ENCODE measurements around the gene CERKL.

Gene CERKL

DNA sequence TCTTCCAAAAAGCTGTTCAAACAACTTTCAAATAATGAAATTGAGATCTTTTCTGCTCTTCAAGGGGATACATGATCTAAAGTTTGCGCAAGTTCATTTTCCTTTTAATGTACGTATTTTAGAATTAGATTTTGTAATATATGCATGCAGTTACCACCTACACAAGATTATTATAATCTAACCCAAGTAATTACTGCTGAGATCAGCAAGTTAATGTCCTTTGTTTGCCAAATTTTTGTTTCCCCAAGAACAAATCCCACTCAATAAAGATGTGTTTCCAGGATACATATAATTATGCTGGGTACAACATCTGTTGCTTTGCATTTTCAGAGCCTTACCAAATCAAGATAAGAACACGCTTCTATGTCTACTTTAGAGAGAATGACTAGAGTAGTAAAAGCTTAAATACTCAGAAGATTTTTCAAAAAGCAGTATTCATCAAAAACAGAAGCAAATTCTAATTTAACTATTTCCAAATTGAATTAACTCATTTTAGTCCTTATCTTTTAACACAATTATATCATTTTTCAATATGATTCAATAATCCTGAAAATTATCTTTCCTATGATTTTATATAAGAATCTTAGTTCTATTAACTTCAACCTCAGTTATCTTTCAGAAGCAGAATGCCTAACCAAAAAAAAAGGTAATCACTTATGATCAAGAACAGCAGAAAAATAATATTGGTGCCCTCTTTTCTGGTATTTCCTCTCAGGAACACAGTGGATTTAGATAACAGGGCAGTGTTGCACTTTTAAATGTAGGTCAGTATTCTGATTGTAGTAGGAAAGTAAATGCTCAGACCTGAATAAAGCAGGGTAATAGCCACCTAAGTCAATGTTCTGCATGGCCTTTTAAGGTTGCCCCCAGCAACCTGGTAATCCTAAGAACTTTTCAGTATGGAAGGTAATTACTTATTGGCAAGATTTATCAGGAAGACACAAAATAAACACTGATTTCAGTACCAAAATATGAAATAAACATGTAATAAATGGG lies 28.0 kb downstream of the CERKL start:
- DNase-seq (ENCODE audit: low read depth in 2 of 3, low spot score in 1 of 3), result no peak

DNA sequence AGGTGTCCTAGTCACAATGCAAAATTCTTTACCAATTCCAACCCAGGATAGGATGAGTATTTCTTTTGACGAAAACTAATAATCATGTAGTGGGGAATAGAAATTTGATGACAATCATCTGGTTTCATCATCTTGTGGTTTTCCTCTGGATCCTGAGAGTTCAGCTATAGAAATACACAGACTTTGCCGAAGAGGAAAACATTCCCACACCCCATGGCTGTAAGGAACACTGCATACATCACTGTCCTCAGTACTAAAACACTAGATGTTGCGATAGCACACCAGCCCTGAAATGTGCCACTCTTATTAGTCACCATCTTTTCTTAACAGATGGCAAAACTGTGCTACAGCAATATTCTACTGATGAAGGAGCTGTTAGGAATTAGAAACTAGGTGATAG lies 29.4 kb downstream of the CERKL start:
- no peak for DNase-seq (ENCODE audit: low read depth in 2 of 3, low spot score in 1 of 3)

GRCh38 chr2:181626671-181627070 lies 30.2 kb downstream of the CERKL start:
- no peak for DNase-seq (ENCODE audit: low read depth in 2 of 3, low spot score in 1 of 3)

GRCh38 chr2:181623159-181623558 lies 33.7 kb downstream of the CERKL start:
- DNase-seq (ENCODE audit: low read depth in 2 of 3, low spot score in 1 of 3), result no peak

DNA sequence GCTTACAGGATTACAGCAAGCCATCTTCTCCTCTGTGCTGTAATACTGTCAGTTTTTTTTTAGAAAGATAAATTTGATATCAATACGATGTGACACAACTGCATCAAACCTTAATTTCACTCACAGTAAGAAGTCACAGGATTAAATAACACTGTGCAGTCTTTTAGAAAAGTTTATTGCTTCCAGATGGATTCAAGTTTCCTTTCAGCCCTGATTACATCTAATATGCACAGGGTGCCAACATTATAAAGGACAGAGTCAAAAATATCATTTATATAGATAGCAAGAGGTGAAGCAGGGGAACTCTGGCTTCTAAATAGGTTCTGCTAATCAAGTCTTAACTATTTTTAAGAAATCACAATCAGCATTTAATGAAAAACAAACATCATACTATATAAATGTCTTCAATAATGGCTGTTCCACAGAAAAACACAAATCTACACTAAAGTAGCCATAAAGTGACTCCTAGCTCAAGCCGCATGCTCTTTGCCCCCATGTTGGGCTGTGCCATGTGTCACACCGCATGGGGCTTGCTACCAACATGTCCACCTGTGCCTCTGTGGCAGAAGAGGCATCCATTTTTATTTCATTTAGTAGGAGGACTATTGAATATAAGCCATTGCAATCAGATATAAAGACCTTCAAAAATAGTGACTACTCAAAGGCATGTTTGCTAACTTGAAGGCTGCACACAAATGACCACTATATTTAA lies 35.0 kb downstream of the CERKL start:
- DNase-seq (ENCODE audit: low read depth in 2 of 3, low spot score in 1 of 3), result no peak

DNA sequence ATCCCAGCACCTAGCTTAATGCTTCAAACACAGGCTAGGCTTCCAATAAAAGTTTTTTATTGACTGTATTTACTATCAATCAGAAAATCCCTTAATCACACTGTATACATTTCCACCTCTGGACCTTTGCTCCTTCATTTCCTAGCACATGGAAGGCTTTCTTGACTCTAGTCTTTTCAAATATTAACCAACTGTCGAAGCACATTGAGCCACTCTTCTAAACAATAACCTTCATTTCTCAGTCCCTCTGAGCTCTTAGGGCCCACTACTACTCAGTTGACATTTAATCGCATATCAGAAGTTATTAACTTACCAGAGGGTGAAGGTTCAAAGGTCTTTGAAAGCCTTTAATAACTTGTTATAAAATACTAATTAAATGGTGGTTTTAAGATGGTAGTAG lies 37.4 kb downstream of the CERKL start:
- no peak for DNase-seq (ENCODE audit: low read depth in 2 of 3, low spot score in 1 of 3)

- DNase-seq (ENCODE audit: low read depth in 2 of 3, low spot score in 1 of 3), result no peak
Measured at GRCh38 chr2:181616715-181617114, 40.2 kb downstream of the CERKL start.

DNA sequence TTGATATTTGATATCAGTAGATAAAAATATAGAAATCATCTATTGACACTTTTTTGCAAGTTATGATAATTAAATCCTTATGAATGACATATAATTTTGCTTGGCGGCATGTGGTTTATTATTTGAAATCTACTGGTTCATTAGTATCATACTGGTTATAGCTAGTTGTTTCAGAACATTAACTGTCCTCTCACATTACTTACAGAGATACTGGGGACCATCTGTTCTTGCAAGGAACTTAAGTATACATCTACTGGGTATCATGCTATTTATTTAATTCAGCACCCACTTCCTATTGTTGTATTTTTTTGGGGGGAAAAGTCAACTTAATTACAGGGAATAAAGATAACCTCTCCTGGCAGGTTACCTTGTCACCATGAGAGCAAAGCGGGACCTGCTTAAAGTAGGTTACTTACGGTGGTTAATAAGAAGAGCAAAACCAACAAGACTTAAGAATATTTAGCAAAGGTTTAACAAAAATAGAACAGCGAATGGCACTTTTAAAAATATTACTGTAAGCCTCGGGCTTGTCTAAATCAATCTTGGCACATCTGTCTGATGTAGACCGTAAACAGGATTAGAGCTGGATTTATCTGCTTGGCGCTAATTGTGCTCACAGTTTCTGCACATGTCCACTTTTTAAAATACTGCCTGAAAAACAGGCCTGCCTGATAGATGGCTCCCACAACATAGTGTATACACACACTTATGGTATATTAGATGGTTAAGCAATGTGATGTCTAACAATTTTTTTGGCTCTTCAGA lies 41.8 kb downstream of the CERKL start:
- no peak for DNase-seq (ENCODE audit: low read depth in 2 of 3, low spot score in 1 of 3)

DNA sequence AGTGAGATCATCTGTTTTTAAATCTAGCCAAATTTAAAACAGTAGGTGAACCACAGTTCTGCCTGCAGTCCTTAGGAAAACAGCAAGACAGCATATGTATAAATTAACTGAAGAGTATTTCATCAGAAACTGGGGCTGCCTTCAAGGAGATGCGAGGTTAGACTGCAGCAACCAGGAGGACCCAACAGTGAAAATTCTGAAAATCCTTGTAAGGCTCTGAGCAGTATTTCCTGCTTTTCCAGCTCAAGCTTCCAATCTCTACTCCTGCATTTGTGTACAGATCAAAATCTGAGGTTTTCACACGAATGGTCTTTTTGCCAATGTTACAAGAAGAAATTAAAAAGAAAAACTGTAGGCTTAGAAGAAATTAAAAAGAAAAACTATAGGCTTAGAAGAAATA lies 43.7 kb downstream of the CERKL start:
- no peak for DNase-seq (ENCODE audit: low read depth in 2 of 3, low spot score in 1 of 3)

DNA sequence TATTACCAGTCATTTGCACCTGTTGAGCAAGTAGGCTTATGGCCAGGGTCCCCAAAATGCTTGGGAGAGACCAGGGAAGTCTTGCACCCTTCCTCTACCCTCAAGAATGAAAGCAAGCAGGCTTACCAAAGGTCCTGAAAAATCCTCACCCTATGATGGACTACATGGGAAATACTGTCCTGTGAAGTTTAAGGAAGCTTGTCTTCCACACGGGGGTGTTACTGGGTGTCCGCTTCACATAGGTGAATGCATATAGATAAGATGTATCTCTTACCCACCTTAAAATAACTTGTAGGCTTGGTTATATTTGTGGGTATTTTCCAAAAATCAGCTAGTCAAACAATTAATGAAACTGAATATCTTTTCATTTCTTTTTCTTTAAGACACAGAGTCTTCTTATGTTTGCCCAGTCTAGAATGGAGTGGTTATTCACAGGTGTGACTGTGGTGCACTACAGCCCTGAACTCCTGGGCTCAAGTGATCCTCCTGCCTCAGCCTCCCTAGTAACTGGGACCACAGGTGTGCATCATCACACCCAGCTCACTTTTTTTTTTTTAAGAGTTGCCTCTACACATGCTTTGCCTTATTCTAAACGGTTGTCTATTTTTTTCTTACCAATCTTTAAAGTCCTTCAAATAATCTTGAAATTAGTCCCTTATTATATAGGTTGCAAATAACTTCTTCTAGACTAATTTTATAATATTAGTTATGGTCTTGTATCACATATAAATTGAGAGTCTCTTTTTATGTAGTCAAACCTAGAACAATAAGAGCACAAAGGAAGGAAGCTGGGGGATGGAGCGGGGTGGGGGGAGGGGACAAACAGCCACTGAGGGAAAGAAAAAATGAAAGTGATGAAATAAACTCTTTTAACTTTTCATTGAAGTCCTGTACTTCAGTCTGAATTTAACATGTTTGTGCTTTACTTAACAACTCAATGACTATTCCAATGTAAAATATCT lies 49.0 kb downstream of the CERKL start:
- DNase-seq (ENCODE audit: low read depth in 2 of 3, low spot score in 1 of 3), result no peak

DNA sequence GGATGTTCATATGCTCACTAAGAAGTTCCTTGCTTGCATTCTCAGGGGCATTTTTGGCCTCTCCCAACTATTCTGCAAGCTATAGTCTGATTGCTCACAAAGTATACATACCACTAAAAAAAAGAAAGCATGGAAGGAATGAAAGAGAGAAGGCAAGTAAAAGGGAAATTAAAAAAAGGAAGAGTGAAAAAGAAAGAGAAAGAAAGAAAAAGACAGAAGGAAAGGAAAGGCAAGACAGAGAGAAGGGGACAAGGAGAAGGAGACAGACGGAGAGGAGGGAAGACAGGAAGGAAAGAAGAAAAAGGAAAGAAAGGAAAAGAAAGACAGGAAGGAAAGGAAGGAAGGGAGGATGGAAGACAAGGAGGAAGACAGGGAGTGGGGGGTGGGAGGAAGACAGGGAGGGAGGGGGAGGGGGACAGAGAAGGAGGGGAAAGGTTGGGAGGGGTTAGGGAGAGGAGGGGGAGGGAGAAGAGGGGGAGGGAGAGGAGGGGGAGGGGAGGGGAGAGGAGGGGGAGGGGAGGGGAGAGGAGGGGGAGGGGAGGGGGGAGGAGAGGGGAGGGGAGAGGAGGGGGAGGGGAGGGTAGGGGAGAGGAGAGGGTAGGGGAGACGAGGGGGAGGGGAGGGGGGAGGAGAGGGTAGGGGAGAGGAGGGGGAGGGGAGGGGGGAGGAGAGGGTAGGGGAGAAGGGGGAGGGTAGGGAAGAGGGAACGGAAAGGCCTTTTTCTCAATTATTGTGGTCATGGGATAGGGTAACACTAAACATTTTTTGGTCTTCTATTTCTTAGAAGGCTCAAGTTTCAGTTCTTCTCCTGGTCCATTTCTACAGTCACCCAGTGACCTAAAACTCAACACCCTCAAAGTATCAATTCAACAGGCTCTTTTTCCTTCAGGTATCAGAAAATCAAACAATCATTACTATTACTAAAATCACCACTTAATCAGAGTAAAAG lies 50.7 kb downstream of the CERKL start:
- no peak for DNase-seq (ENCODE audit: low read depth in 2 of 3, low spot score in 1 of 3)

- no peak for DNase-seq (ENCODE audit: low read depth in 2 of 3, low spot score in 1 of 3)
Measured at GRCh38 chr2:181602017-181602416, 54.9 kb downstream of the CERKL start.

DNA sequence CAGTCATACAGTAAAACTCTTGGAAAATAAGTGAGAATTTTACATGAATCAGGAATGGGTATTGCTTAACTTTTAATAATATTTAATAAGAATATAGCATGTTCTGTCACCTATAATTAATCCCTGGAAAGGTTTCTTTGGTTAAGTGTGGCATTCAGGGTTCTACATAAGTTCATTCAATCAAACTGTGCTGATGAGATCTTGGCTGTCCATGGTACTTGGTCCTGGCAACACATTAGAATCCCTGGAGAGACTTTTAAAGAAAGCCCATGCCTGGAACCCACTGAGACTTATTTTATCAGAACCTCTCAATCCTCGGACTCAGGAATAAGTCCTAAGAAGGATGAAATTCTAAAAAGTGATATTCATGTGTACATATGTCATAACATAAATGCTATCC lies 60.3 kb downstream of the CERKL start:
- DNase-seq (ENCODE audit: low read depth in 2 of 3, low spot score in 1 of 3), result no peak

- DNase-seq (ENCODE audit: low read depth in 2 of 3, low spot score in 1 of 3), result no peak
Measured at GRCh38 chr2:181594322-181594721, 62.6 kb downstream of the CERKL start.

GRCh38 chr2:181589779-181590178 lies 67.1 kb downstream of the CERKL start:
- no peak for DNase-seq (ENCODE audit: low read depth in 2 of 3, low spot score in 1 of 3)

DNA sequence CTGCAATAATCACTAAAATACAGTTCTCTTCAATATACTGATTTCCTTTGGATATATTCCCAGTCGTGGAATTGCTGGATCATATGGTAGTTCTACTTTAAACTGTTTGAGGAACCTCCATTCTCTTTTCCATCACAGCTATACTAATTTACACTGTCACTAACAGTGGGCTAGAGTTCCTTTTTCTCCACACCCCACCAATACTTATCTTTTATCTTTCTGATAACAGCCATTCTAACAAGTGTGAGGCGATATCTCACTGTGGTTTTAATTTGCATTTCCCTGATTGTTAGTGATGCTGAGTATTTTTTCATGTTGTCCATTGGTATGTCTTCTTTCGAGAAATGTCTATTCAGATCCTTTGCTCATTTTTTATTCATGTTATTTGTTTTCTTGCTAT lies 68.4 kb downstream of the CERKL start:
- no peak for DNase-seq (ENCODE audit: low read depth in 2 of 3, low spot score in 1 of 3)

- no peak for DNase-seq (ENCODE audit: low read depth in 2 of 3, low spot score in 1 of 3)
Measured at GRCh38 chr2:181586569-181587081, 70.3 kb downstream of the CERKL start.

GRCh38 chr2:181585732-181586131 lies 71.2 kb downstream of the CERKL start:
- DNase-seq (ENCODE audit: low read depth in 2 of 3, low spot score in 1 of 3), result no peak

GRCh38 chr2:181581534-181581933 lies 75.4 kb downstream of the CERKL start:
- no peak for DNase-seq (ENCODE audit: low read depth in 2 of 3, low spot score in 1 of 3)
